ENCODE data around the gene MAGEC3. TPM values are rescaled to one million over a fixed set of nuclear protein-coding genes. Genes with fewer than 3 reads are reported as not detected.
A peak's percentile ranks its signal among the peaks of the same experiment; 100 is the strongest.

MAGEC3 gene
- total RNA-seq, 1 experiment from 2014 or later, result not detected

GRCh38 chrX:141815904-141816303 lies 22.2 kb upstream of the MAGEC3 start:
- Mint-ChIP-seq H3K4me1 (ENCODE audit: insufficient read depth, unreplicated experiment) (no peaks in the 10 kb centered on the region), H3K36me3 (ENCODE audit: insufficient read depth, unreplicated experiment) (no peaks in the 10 kb centered on the region), H3K27me3 (ENCODE audit: insufficient read depth, unreplicated experiment) (no peaks in the 10 kb centered on the region), H3K4me3 (ENCODE audit: unreplicated experiment) (no peak overlapping the region), H3K9me3 (ENCODE audit: unreplicated experiment) (peaks cover 4% of the 10 kb centered on the region), H3K27ac (ENCODE audit: low read depth, unreplicated experiment) (no peak overlapping the region)
- TF ChIP-seq CTCF (IDR thresholded peaks at IDR 0.05; ENCODE audit: unreplicated experiment), result no peak
- BruUV-seq (replicated peaks), result no TSS peak
- no peak for DNase-seq (ENCODE audit: unreplicated experiment)
- CTCF ChIA-PET, result interaction anchor here (0.5 kb wide), 1 partner anchor 895 kb away, joined by 4 read pairs; no protein-coding TSS in a partner anchor
- POLR2A ChIA-PET, result no interaction called here
- intact Hi-C loops (cut with micrococcal nuclease), result no loop called here

GRCh38 chrX:141832247-141832646 lies 5.9 kb upstream of the MAGEC3 start:
- no peaks in the 10 kb centered on the region for H3K36me3 Mint-ChIP-seq (ENCODE audit: insufficient read depth, unreplicated experiment)
- CTCF ChIA-PET, result no interaction called here

GRCh38 chrX:141839856-141840255 lies 1.7 kb downstream of the MAGEC3 start:
- intact Hi-C loops (cut with micrococcal nuclease), result no loop called here
- Mint-ChIP-seq H3K4me1 (ENCODE audit: insufficient read depth, unreplicated experiment) (no peaks in the 10 kb centered on the region), H3K36me3 (ENCODE audit: insufficient read depth, unreplicated experiment) (no peaks in the 10 kb centered on the region), H3K27me3 (ENCODE audit: insufficient read depth, unreplicated experiment) (no peaks in the 10 kb centered on the region), H3K27ac (ENCODE audit: low read depth, unreplicated experiment) (no peak overlapping the region), H3K4me3 (ENCODE audit: unreplicated experiment) (no peak overlapping the region), H3K9me3 (ENCODE audit: unreplicated experiment) (no peaks in the 10 kb centered on the region)
- BruUV-seq (replicated peaks), result no TSS peak
- ChIA-PET CTCF (no interaction called here), POLR2A (no interaction called here)
- no peak for DNase-seq (ENCODE audit: unreplicated experiment)
- no peak for TF ChIP-seq CTCF (IDR thresholded peaks at IDR 0.05; ENCODE audit: unreplicated experiment)

More at GRCh38 chrX:141832247-141832646, 5.9 kb upstream of the MAGEC3 start:
- Mint-ChIP-seq H3K9me3 (ENCODE audit: unreplicated experiment) (no peaks in the 10 kb centered on the region), H3K4me3 (ENCODE audit: unreplicated experiment) (no peak overlapping the region), H3K27me3 (ENCODE audit: insufficient read depth, unreplicated experiment) (no peaks in the 10 kb centered on the region), H3K4me1 (ENCODE audit: insufficient read depth, unreplicated experiment) (no peaks in the 10 kb centered on the region), H3K27ac (ENCODE audit: low read depth, unreplicated experiment) (no peak overlapping the region)
- intact Hi-C loops (cut with micrococcal nuclease), result no loop called here
- POLR2A ChIA-PET, result interaction anchor here (0.6 kb wide), 1 partner anchor 877 kb away, joined by 3 read pairs; no protein-coding TSS in a partner anchor
- no TSS peak for BruUV-seq (replicated peaks)
- TF ChIP-seq CTCF (IDR thresholded peaks at IDR 0.05; ENCODE audit: unreplicated experiment), result no peak
- no peak for DNase-seq (ENCODE audit: unreplicated experiment)

- Mint-ChIP-seq H3K27ac (ENCODE audit: low read depth, unreplicated experiment) (peak overlapping the region; percentile 20), H3K27me3 (ENCODE audit: insufficient read depth, unreplicated experiment) (no peaks in the 10 kb centered on the region), H3K4me1 (ENCODE audit: insufficient read depth, unreplicated experiment) (peaks cover 19% of the 10 kb centered on the region), H3K9me3 (ENCODE audit: unreplicated experiment) (peaks cover 10% of the 10 kb centered on the region), H3K4me3 (ENCODE audit: unreplicated experiment) (no peak overlapping the region), H3K36me3 (ENCODE audit: insufficient read depth, unreplicated experiment) (no peaks in the 10 kb centered on the region)
- no peak for TF ChIP-seq CTCF (IDR thresholded peaks at IDR 0.05; ENCODE audit: unreplicated experiment)
- BruUV-seq (replicated peaks), result no TSS peak
- POLR2A ChIA-PET, result interaction anchor here (0.6 kb wide), 1 partner anchor 72 kb away, joined by 4 read pairs; no protein-coding TSS in a partner anchor
- intact Hi-C loops (cut with micrococcal nuclease), result no loop called here
- no peak for DNase-seq (ENCODE audit: unreplicated experiment)
- CTCF ChIA-PET, result no interaction called here
These were observed 19.4 kb downstream of the MAGEC3 start for GRCh38 chrX:141857479-141857878.
